Right lobe of liver (tissue), 6 donors: Measurements from ENCODE around the gene PUS3. TPM values are rescaled to one million over a fixed set of nuclear protein-coding genes. Genes with fewer than 3 reads are reported as not detected.
A peak's percentile ranks its signal among the peaks of the same experiment; 100 is the strongest.

Experiments used
- ATAC-seq, 4 donors: fragments of 200-7000 bp; cut with Tn5 transposase; one replicate each; pipeline ENCODE4 v1.9.1; 2020; ENCODE audit warnings: mild to moderate bottlenecking in 4 of 4, moderate library complexity in 4 of 4
- DNase-seq, 3 donors: peaks; one replicate each; pipeline ENCODE4 v3.0.0-alpha.2; 2020
- H3K27ac ChIP-seq, 3 donors: fragments of 200-600 bp; one replicate each; pipeline ENCODE4 v1.8.0; 2022
- H3K27me3 ChIP-seq, 2 donors: fragments of 200-600 bp; one replicate each; pipeline ENCODE4 v1.8.0; 2022
- H3K36me3 ChIP-seq, 4 donors: fragments of 200-600 bp; sonication (generic) in 1 of 4; one replicate each; pipeline versions ENCODE4 v1.5.1 to v1.8.0; 2017 to 2022; ENCODE audit warnings: control low read depth in 1 of 4
- H3K4me1 ChIP-seq, 4 donors: fragments of 200-600 bp; sonication (generic) in 1 of 4; one replicate each; pipeline versions ENCODE4 v1.5.1 to v1.8.0; 2017 to 2022; ENCODE audit warnings: control low read depth in 1 of 4
- H3K4me3 ChIP-seq, 3 donors: fragments of 200-600 bp; one replicate each; pipeline ENCODE4 v1.8.0; 2022
- H3K9me3 ChIP-seq, 4 donors: fragments of 200-600 bp; sonication (generic) in 1 of 4; one replicate each; pipeline versions ENCODE4 v1.5.1 to v1.8.0; 2017 to 2022; ENCODE audit warnings: control low read depth in 1 of 4
- POLR2A ChIP-seq: fragments of 450-650 bp; IDR thresholded peaks from one replicate; pipeline ENCODE4 v1.6.1; 2017; ENCODE audit warnings: antibody characterized with exemption, mild to moderate bottlenecking
- WGBS: methylation state at CpG from one replicate; pipeline ENCODE4 v1.1.6; 2018; ENCODE audit warnings: low coverage, low lambda C conversion rate; ENCODE audit not compliant: insufficient coverage; ENCODE audit errors: missing lambda C conversion rate; 5-methylcytosine and 5-hydroxymethylcytosine counted together
- intact Hi-C, 2 donors: fragments of 100-400 bp; cut with DNase I; formaldehyde crosslinking; loops; one replicate each; pipeline versions ENCODE4 v1.11.2 to v1.14.1; 2022
- total RNA-seq, 6 experiments: library from RNA; depleted of rRNA in 2 of 6; stranded (reverse); fragments of >200 nt in 2 of 6; fragmentation: NEBNext Ultra II Directional in 3 of 6; extraction: Animal tissue kit (Norgen Biotek cat#: 25700) in 3 of 6; gene quantifications; one replicate each; pipeline versions ENCODE4 v1.1.0 to v1.2.4, GENCODE V29; 2016 to 2023
- TF ChIP-seq, protein P1 (sequence below), 4 donors: fragments of 200-600 bp in 3 of 4; fragments of 450-650 bp in 1 of 4; IDR thresholded peaks; one replicate each; pipeline versions ENCODE4 v1.5.1 to v1.8.0; 2016 to 2022; ENCODE audit warnings: antibody characterized with exemption in 4 of 4, mild to moderate bottlenecking in 2 of 4
- donor health status: DM: no; HTN: yes; CAD: no.
- donor health status: DM: no; HTN: no; CAD: no.
- donor health status: DM: no; HTN: no; CAD: no.
- donor health status: DM: no; HTN: yes; CAD: no.
- donor health status: DM: no; HTN: yes; CAD: no.

PUS3 gene
- total RNA-seq, 6 experiments from 2014 or later, result 11.8 to 24.7 (median 17.4) TPM

DNA sequence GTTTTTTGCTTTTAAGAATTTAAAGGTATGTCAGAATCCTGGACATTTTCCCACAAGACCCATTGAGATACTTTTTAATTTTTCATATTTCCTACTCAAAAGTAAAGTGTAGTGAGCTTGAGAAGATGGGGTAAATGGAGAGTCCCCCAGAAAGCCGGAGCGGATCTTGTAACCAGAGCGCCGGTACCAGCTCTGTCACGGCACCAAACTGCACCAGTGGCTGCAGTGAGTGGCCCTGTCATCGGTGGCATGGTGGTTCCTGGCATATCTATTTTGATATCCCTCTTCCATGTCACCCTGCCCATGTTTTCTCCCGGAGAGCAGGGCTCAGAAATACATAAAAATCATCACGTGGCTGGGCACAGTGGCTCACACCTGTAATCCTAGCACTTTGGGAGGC is 20.6 kb upstream of the PUS3 start:
- TF ChIP-seq POLR2A, result no peak
- TF ChIP-seq, protein P1, sequence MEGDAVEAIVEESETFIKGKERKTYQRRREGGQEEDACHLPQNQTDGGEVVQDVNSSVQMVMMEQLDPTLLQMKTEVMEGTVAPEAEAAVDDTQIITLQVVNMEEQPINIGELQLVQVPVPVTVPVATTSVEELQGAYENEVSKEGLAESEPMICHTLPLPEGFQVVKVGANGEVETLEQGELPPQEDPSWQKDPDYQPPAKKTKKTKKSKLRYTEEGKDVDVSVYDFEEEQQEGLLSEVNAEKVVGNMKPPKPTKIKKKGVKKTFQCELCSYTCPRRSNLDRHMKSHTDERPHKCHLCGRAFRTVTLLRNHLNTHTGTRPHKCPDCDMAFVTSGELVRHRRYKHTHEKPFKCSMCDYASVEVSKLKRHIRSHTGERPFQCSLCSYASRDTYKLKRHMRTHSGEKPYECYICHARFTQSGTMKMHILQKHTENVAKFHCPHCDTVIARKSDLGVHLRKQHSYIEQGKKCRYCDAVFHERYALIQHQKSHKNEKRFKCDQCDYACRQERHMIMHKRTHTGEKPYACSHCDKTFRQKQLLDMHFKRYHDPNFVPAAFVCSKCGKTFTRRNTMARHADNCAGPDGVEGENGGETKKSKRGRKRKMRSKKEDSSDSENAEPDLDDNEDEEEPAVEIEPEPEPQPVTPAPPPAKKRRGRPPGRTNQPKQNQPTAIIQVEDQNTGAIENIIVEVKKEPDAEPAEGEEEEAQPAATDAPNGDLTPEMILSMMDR (IDR thresholded peaks at IDR 0.05), result no peak
- peaks cover 0 to 14% (median 0%) of the 10 kb centered on the region in 4 donors for H3K4me1 ChIP-seq
- no peaks in the 10 kb centered on the region for H3K9me3 ChIP-seq
- intact Hi-C loops, result loop anchor here (5.0 kb wide), 1 partner anchor 269 kb away; no protein-coding TSS in a partner anchor
- H3K4me3 ChIP-seq, result no peak overlapping the region
- H3K36me3 ChIP-seq, result no peaks in the 10 kb centered on the region
- H3K27me3 ChIP-seq, result no peaks in the 10 kb centered on the region
- no peak overlapping the region for H3K27ac ChIP-seq
- no peak for ATAC-seq
- DNase-seq, result no peak
- 80% methylated on average over 8 of the region's 8 CpGs for WGBS

GRCh38 chr11:125923012-125923579 is 20.1 kb upstream of the PUS3 start:
- intact Hi-C loops, result loop anchor here (5.0 kb wide), 1 partner anchor 269 kb away; no protein-coding TSS in a partner anchor
- H3K27me3 ChIP-seq, result no peaks in the 10 kb centered on the region
- no peaks in the 10 kb centered on the region for H3K36me3 ChIP-seq
- no peak overlapping the region for H3K4me3 ChIP-seq
- peaks cover 0 to 14% (median 0%) of the 10 kb centered on the region in 4 donors for H3K4me1 ChIP-seq
- ATAC-seq, result peak; percentile 77 to 87 (median 82)
- H3K27ac ChIP-seq, result no peak overlapping the region
- peak in 2 of 3 donors; percentile 43 to 74 for DNase-seq
- WGBS, result 3% methylated on average over 8 of the region's 8 CpGs
- TF ChIP-seq POLR2A, result no peak
- TF ChIP-seq, protein P1 (IDR thresholded peaks at IDR 0.05), result peak; percentile 71 to 84 (median 78)
- no peaks in the 10 kb centered on the region for H3K9me3 ChIP-seq

GRCh38 chr11:125922156-125922555 is 19.1 kb upstream of the PUS3 start:
- H3K4me3 ChIP-seq, result no peak overlapping the region
- H3K27me3 ChIP-seq, result no peaks in the 10 kb centered on the region
- no peaks in the 10 kb centered on the region for H3K36me3 ChIP-seq
- H3K4me1 ChIP-seq, result peaks cover 0 to 14% (median 0%) of the 10 kb centered on the region in 4 donors
- H3K27ac ChIP-seq, result no peak overlapping the region
- ATAC-seq (no peak), DNase-seq (no peak)
- WGBS, result 57% methylated on average over 1 of the region's 3 CpGs
- no peaks in the 10 kb centered on the region for H3K9me3 ChIP-seq
- intact Hi-C loops, result loop anchor here (5.0 kb wide), 1 partner anchor 270 kb away; no protein-coding TSS in a partner anchor
- TF ChIP-seq POLR2A, result no peak
- TF ChIP-seq, protein P1 (IDR thresholded peaks at IDR 0.05), result no peak

GRCh38 chr11:125921042-125921441 is 18.0 kb upstream of the PUS3 start:
- TF ChIP-seq, protein P1 (IDR thresholded peaks at IDR 0.05), result no peak
- TF ChIP-seq POLR2A, result no peak
- H3K27ac ChIP-seq, result no peak overlapping the region
- ATAC-seq (no peak), DNase-seq (no peak)
- H3K4me1 ChIP-seq, result peaks cover 0 to 14% (median 0%) of the 10 kb centered on the region in 4 donors
- intact Hi-C loops, result loop anchor here (5.0 kb wide), 1 partner anchor 271 kb away; no protein-coding TSS in a partner anchor
- no peaks in the 10 kb centered on the region for H3K9me3 ChIP-seq
- no peaks in the 10 kb centered on the region for H3K27me3 ChIP-seq
- H3K36me3 ChIP-seq, result no peaks in the 10 kb centered on the region
- WGBS, result 36% methylated on average over 3 of the region's 9 CpGs
- no peak overlapping the region for H3K4me3 ChIP-seq
